Peyer's patch (tissue), 4 donors: ENCODE results near the gene KCTD13. TPM values are rescaled to one million over a fixed set of nuclear protein-coding genes. Genes with fewer than 3 reads are reported as not detected.

Experiments used
- DNase-seq, 3 donors: peaks; one replicate each; pipeline ENCODE4 v3.0.0-alpha.2; 2017 to 2019
- H3K27ac ChIP-seq, 4 donors: fragments of 200-600 bp; sonication (generic); one replicate each; pipeline ENCODE4 v1.5.1; 2016 to 2019
- H3K27me3 ChIP-seq, 2 donors: fragments of 200-600 bp; sonication (generic); one replicate each; pipeline ENCODE4 v1.5.1; 2019
- H3K36me3 ChIP-seq, 3 donors: fragments of 200-600 bp; sonication (generic); one replicate each; pipeline ENCODE4 v1.5.1; 2016 to 2019
- H3K4me1 ChIP-seq, 4 donors: fragments of 200-600 bp; sonication (generic); one replicate each; pipeline ENCODE4 v1.5.1; 2016 to 2019
- H3K4me3 ChIP-seq, 4 donors: fragments of 200-600 bp; sonication (generic); 1 replicate in 3 of 4; 2 replicates in 1 of 4; pipeline ENCODE4 v1.5.1; 2016 to 2019; ENCODE audit warnings: mild to moderate bottlenecking in 1 of 4
- H3K9me3 ChIP-seq, 4 donors: fragments of 200-600 bp; sonication (generic); one replicate each; pipeline ENCODE4 v1.5.1; 2016 to 2019; ENCODE audit warnings: mild to moderate bottlenecking in 1 of 4
- CTCF ChIP-seq, 6 experiments: fragments of 450-650 bp in 4 of 6; fragments of 200-600 bp in 2 of 6; sonication (generic) in 1 of 6; IDR thresholded peaks; one replicate each; pipeline ENCODE4 v1.5.1; 2017 to 2019; ENCODE audit warnings: antibody characterized with exemption in 6 of 6, mild to moderate bottlenecking in 3 of 6, moderate library complexity in 1 of 6
- POLR2A ChIP-seq, 2 donors: fragments of 450-650 bp; IDR thresholded peaks; one replicate each; pipeline ENCODE4 v1.5.1; 2017; ENCODE audit warnings: antibody characterized with exemption in 2 of 2, mild to moderate bottlenecking in 2 of 2, moderate library complexity in 2 of 2
- total RNA-seq, 4 donors: library from RNA; depleted of rRNA; stranded (reverse); fragments of >200 nt; gene quantifications; one replicate each; pipeline ENCODE4 v1.1.0, GENCODE V29; 2016

KCTD13 gene
- total RNA-seq, 4 donors from 2014 or later: 38.8 to 98.1 (median 48.7) TPM

- Histone ChIP-seq H3K4me1 (peaks cover 0 to 38% (median 12%) of the 10 kb centered on the region in 4 donors), H3K36me3 (peaks cover 0 to 31% (median 0%) of the 10 kb centered on the region in 3 donors), H3K27ac (peak overlapping the region in 3 of 4 donors; percentile 86 to 90 (median 87)), H3K9me3 (no peaks in the 10 kb centered on the region), H3K4me3 (peak overlapping the region; percentile 72 to 96 (median 91)), H3K27me3 (no peaks in the 10 kb centered on the region)
- TF ChIP-seq POLR2A (IDR thresholded peaks at IDR 0.05) (no peak), CTCF (IDR thresholded peaks at IDR 0.05) (no peak)
- DNase-seq: no peak
Observed at GRCh38 chr16:29972992-29973383, 47.0 kb upstream of the KCTD13 start.

GRCh38 chr16:29972500-29972899 is 46.5 kb upstream of the KCTD13 start:
- H3K4me1 ChIP-seq: peaks cover 0 to 35% (median 12%) of the 10 kb centered on the region in 4 donors

GRCh38 chr16:29971304-29971703 is 45.3 kb upstream of the KCTD13 start:
- Histone ChIP-seq H3K9me3 (no peaks in the 10 kb centered on the region), H3K4me1 (peaks cover 0 to 25% (median 12%) of the 10 kb centered on the region in 4 donors), H3K27me3 (no peaks in the 10 kb centered on the region), H3K4me3 (no peak overlapping the region), H3K36me3 (peaks cover 0 to 39% (median 0%) of the 10 kb centered on the region in 3 donors), H3K27ac (no peak overlapping the region)
- DNase-seq: no peak
- TF ChIP-seq POLR2A (IDR thresholded peaks at IDR 0.05): no peak
- TF ChIP-seq CTCF (IDR thresholded peaks at IDR 0.05): no peak

More at GRCh38 chr16:29972500-29972899, 46.5 kb upstream of the KCTD13 start:
- DNase-seq: no peak
- H3K36me3 ChIP-seq: peaks cover 0 to 30% (median 0%) of the 10 kb centered on the region in 3 donors
- TF ChIP-seq CTCF (IDR thresholded peaks at IDR 0.05): no peak
- TF ChIP-seq POLR2A (IDR thresholded peaks at IDR 0.05): no peak
- no peak overlapping the region for H3K4me3 ChIP-seq
- H3K27ac ChIP-seq: no peak overlapping the region
- H3K27me3 ChIP-seq: no peaks in the 10 kb centered on the region
- H3K9me3 ChIP-seq: no peaks in the 10 kb centered on the region

GRCh38 chr16:29968205-29968604 is 42.2 kb upstream of the KCTD13 start:
- peaks cover 0 to 46% (median 0%) of the 10 kb centered on the region in 3 donors for H3K36me3 ChIP-seq
- no peaks in the 10 kb centered on the region for H3K27me3 ChIP-seq
- no peak for DNase-seq
- no peak overlapping the region for H3K4me3 ChIP-seq
- TF ChIP-seq POLR2A (IDR thresholded peaks at IDR 0.05): no peak
- H3K4me1 ChIP-seq: peaks cover 0 to 24% (median 0%) of the 10 kb centered on the region in 4 donors
- no peak overlapping the region for H3K27ac ChIP-seq
- no peaks in the 10 kb centered on the region for H3K9me3 ChIP-seq

- H3K4me1 ChIP-seq: peaks cover 0 to 27% (median 5%) of the 10 kb centered on the region in 4 donors
- DNase-seq: no peak
- peak overlapping the region; percentile 93 to 99 (median 97) for H3K27ac ChIP-seq
- no peaks in the 10 kb centered on the region for H3K27me3 ChIP-seq
- peak overlapping the region in 2 of 4 donors; percentile 69 to 86 for H3K4me3 ChIP-seq
- TF ChIP-seq POLR2A (IDR thresholded peaks at IDR 0.05) (no peak), CTCF (IDR thresholded peaks at IDR 0.05) (no peak)
- H3K9me3 ChIP-seq: no peaks in the 10 kb centered on the region
- H3K36me3 ChIP-seq: peaks cover 0 to 22% (median 0%) of the 10 kb centered on the region in 3 donors
Observed at GRCh38 chr16:29963021-29963743, 37.2 kb upstream of the KCTD13 start.

GRCh38 chr16:29962344-29962994 is 36.4 kb upstream of the KCTD13 start:
- Histone ChIP-seq H3K9me3 (no peaks in the 10 kb centered on the region), H3K4me1 (peaks cover 0 to 27% (median 5%) of the 10 kb centered on the region in 4 donors), H3K27ac (peak overlapping the region; percentile 93 to 99 (median 97)), H3K36me3 (peaks cover 0 to 16% (median 0%) of the 10 kb centered on the region in 3 donors), H3K27me3 (no peaks in the 10 kb centered on the region), H3K4me3 (peak overlapping the region; percentile 69 to 86 (median 78))
- DNase-seq: peak in 1 of 3 donors; percentile 35
- TF ChIP-seq CTCF (IDR thresholded peaks at IDR 0.05) (no peak), POLR2A (IDR thresholded peaks at IDR 0.05) (no peak)
